GM19023 (cell line): ENCODE results near the gene RIN2.

Experiments
- ATAC-seq: cut with Tn5 transposase; IDR thresholded peaks from one replicate; pipeline ENCODE4 v1.9.1; 2021; ENCODE audit warnings: mild to moderate bottlenecking, moderate library complexity; ENCODE audit not compliant: unreplicated experiment

Gene RIN2

DNA sequence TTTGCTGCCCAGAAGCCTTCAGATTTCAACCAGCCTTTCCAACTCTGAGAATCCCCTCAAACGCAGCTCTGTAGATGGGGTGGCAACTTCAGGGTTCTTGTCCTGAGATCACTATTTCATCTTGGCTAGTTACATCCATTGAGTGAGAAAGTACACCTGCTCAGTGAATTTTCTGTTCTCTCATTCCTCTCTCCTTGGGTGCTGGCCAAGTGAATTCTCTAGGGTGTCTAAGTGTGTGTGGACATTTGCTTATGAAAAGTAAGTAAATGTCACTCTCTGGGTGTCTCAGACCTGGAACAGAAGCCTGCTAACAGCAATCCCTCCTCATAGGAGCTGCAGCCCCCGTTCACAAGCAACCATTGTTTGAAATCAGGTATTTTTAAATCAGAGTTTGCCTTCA, 3.8 kb downstream of the RIN2 start:
- ATAC-seq: no peak

DNA sequence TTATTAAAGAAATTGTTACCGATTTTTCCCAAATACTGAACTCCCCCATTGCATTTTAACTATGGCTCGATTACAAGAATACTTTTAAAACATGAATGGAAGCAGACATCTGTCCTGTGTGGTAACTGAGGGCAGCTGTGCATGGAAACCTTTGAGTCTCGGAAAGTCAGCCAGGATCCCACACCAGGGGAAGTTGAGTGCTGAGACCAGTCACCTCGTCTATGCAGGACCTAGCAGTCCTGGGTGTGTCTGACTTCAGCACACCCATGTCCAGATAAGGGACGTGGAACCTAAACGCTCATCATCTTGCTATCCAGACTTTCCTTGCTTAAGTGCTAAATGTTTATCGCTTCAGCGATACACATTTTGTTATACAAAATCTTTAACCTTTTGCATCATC, 6.1 kb downstream of the RIN2 start:
- no peak for ATAC-seq

DNA sequence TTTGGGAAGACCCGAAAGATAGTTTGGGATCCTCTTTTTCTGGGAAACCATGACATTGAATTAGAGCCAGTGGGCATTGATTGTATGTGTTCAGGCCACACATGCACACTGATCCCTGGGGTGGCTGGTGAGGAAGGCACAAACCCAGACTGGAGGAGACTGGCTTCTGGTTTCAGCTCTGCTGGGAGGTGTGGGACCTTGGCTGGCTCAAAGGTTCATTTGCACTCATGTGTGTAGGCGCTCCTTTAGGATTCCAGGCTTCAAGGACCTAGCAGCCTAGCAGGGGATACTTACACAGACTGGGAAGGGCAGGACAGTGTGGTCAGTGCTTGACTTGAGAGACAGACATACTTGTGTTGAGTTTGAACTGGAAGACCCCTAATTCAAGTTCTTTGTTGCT, 7.2 kb downstream of the RIN2 start:
- no peak for ATAC-seq

DNA sequence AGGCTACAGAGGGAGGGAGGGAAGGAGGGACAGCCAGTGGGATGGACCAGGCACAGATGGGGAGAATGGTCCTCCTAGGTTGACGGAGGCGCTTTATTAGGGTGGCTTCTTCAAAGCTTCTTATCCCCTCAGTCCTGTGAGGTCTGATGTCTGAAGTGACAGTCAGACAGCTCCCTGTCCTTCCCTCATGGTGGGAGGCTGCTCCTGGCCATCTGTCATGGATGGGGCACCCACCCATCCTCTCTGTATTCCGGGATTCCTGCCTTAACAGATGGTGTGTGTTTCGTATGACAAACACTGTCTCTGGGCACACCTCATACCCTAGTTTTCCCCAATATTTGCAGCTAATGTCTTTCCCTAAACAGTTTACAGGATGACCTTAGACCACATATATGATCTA, 7.9 kb downstream of the RIN2 start:
- ATAC-seq: no peak

DNA sequence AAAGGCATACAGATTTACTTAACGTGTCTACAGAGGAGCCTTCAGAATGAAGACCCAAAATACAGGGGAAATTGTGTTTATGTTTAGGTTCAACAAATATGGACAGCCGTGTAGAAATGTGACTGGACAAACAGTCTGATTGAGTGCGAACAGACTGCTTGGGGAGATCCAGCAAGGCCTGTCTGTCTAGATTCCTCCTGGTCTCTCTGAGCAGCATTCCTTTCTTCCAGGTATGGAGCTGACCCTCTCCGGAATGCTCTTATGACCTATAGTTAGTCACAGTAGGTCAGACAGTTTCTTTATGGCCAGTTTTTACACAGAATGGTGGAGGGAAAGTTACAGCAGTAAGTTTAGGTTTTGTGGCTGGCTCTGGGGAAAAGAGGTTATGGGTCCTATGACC, 9.0 kb downstream of the RIN2 start:
- no peak for ATAC-seq

DNA sequence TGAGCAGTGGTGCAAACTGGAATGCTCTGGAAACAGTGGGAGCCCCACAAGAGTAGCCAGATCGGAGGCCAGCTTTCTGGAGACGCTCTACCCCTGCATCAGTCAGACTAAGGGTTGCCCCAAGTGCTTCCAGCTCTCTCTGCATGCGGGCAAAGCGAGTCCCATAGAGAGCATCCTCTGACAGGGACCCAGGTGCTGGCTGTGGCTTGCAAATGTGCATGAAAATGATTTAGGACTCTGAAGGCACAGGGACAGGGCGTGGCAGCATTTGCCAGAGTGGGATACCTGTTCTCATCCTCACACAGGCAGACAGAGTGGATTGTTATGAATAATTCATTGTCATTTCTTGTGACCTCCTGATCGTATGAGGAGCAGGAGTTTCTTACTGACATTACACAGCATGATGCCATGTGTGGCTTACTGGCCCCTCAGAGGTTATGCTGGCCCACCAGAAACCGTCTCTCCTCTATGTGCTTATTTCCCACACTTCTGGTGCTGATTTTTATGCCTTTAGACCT, 10.3 kb downstream of the RIN2 start:
- no peak for ATAC-seq

DNA sequence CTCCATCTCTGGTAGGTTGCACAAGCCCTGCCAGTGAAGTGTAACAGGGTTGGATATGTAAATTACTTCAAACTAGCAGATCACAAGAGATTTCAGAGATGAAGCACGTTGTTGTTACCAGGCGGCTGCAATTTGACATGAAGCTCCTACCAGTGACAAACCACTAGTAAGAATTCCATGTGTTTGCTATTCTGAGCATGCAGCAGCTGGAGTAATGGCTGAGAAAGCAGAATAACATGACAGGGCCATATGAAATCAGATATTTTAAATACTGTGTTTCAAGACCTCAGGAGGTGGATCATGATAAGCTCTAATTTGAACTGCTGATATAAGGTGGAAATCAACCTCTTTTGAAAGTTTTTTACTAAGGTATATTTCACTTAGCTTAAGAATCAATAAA, 11.4 kb downstream of the RIN2 start:
- ATAC-seq: no peak

DNA sequence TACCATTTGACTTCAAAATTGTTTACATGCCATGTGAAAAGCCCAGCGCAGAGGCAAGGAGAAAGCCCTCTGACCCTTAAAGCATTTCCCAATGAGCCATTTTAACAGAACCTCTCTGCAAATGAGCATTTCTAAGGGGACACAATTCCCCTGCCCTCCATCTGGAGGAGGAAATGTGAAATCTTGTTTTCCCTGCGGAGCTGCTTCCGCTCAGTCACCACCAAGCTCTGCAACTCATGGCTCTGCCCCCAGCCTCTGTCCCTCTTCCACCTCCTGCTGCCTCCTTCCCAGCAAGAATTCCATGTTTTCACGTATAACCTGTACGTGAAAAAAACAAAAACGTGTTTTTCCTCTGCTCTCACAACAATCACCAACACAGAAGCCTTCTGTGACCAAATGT, 12.3 kb downstream of the RIN2 start:
- no peak for ATAC-seq

DNA sequence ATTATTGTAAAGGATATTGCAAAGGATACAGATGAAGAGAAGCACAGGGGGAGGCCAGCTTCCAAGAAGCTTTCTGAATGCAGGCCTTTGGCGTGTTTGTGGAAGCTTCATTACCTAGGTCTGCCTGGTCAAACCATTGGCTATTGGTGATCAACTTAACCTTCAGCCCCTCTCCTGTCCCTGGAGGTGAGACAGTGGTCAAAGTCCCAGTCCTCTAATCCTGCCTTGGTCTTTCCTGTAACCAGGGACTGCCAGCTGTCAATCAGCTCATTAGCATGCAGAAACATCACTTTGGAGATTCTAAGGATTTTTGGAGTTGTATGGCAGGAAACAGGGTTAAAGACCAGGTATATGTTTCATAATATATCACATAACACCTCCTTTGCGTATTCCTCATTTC, 13.0 kb downstream of the RIN2 start:
- ATAC-seq: no peak

DNA sequence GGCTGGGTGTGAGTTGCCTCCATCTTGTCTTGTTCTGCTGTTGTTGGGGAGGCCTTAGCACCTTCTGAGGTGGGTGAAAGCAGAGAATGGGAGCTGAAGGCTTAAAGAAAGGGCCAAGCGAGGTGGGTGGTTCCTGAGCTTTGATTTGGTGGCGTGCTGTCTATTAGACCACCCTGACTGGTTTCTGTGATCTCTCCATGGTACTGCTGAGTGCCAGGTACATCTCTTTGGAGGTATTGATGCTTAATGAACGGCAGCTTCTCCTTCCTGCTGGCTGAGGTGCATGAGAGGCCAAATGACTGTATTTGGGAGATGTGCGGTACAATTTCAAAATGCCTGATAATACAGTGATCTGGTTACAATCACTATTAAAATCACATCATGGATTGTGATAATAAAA, 15.4 kb downstream of the RIN2 start:
- ATAC-seq: no peak

DNA sequence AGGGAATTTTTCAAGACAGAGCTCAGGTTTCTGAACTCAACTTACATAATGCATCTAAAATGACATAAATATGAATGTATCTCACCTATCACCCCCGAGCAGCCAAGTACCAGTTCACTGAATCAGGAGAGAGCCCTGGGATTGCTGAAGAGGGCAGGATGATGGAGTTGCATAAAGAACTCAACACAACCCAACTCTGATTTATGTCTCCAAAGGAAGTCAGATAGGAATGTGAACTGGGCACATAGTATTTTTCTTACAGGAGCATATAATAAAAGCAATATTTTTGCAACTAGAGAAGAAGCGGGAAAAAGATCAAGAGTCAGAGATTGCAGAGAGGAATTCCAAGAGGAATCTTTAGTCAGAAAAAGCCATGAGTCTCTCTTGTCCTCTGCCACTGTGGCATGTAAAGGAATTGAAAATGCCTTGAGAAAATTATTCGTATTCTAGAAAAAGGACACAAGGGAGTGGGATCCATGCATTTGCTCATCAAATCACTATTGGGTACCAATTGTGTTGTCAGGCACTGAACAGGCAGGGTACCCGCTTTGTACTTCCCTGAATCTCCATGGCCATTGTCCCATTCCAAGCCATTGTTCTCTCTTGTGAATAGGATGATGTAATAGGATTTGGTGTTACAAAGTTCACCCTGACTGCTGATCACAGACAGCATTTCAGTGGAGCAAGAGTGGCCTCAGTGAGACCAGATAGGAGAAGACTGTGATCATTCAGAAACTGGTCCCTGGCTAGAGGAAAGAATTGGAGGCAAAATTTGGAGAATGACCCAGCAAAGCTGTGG, 16.3 kb downstream of the RIN2 start:
- ATAC-seq: no peak

DNA sequence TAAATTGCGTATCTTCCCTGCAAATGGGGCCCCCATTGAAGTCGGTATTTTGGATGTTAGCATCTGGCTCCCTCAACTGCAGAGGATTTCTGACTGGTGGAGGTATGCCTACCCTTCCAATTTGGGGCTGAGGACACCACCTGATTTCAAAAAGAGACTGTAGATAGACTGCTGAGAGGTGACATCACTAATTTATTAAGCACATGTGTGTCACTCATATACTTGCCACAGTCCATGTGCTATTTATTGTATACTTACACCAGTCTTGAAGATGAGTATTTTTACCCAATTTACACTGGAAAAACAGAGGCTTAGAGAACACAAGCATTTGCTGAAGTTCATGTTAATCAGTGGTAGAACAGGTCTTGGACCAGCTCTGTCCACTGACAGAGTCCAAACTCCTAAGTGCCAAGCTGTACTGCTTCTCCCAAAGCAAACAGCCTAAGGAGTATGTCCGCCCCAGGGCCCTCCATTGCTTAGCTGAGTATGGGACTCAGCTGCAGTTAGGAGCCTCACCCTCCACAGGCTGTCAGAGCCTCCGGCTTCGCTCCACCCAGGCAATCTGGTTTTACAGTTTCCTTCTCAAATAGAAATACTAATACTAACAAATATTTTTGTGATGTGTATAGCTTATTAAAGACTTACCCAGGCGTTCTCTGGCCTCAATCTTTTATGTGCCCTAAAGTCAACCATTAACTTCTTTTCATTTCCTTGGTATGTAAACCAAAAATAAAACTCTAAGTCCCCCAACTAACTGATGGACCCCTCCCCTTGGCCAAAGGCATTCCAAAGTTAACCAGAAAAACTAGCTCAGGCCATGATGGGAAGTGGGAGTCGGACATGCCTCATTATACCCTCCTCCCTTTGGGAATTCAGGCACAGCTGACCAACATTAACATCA, 17.5 kb downstream of the RIN2 start:
- ATAC-seq: no peak

DNA sequence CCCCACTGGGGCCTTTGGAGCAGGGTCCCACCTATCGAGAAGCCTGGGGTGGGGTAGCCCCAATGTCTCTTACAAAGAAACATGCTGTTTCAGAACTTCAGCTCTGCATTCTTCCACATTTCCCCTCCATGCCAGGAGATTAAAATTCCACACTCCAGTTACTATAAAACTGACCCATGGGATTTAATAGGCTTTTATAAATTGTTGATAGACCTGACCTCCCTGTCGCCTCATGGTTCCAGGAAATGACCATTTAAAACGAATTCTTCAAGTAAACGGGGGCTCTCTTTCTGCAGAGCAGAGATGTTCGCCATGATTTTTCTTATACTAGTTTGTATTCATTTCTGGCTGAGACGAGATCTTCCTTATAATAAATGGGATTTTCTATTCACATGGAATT, 19.3 kb downstream of the RIN2 start:
- no peak for ATAC-seq

DNA sequence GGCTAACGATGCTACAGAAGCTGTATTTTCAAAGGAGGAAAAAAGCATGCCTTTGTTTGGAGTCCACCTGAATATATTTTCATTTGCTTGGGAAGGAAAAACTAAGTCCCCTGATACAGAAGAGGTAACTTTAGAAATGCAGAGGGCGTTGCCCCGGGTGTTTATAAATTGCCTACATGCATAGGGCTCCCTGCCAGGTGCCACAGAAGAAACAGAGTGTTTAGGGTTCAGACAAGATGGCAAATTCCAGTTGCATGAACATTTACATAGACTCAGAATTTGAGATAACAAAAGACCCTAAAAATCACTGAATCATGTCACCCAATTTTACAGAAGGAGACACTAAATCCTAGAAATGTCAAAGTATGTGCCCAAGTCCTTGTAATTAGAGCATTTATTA, 19.9 kb downstream of the RIN2 start:
- no peak for ATAC-seq

DNA sequence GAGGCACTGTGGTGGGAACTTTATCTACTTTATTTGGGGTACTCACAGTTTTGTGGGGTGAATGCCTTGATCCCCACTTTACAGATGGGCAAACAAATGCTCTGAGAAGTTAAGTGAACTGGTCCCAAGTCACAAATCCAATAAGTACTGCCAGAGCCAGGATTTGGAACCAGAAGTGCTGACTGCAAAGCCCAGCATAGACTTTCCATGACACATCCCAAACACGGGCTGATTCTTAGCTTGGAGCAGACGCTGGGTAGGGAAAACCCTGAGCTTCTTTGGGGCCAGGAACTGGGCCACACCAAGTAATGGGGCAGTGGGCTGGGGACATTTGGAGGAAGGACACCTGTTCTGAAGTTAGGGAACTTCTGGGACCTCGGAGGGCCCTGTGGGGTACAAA, 20.3 kb downstream of the RIN2 start:
- ATAC-seq: no peak

DNA sequence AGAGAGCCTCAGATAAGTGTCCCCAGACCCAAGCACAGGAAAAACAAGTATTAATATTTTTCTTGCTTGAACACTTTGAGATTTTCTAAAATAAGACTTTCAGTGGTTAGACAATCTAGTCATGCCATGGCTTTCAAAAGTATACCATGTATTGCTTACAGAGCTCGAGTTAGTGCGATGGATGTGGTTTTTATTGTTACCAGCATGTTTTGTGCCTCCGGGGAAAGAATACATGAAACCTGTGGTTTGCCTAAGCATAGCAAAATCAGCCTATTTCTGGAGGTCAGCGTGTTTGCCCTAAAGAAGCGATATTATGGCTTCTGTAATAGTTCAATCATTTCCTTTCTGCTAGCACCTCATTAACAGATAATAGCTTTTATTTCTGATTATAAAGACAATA, 21.6 kb downstream of the RIN2 start:
- no peak for ATAC-seq

DNA sequence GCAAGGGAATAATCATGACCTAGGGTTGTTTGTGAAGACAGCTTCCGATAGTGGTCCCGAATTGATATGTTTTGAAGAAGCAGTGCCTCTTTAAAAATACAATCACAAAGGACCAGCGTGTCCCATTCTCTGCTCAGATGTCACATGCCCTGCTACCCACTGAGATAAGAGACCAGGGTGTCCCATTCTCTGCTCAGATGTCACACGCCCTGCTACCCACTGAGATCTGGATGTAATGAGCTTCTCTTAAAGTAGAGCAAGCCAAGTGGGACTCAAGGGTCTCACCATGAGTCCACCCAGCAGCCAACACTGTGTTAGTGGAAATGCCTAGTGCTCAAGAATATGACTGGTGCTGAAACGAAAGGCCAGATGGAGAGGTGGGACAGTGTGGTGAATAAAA, 22.2 kb downstream of the RIN2 start:
- ATAC-seq: no peak

DNA sequence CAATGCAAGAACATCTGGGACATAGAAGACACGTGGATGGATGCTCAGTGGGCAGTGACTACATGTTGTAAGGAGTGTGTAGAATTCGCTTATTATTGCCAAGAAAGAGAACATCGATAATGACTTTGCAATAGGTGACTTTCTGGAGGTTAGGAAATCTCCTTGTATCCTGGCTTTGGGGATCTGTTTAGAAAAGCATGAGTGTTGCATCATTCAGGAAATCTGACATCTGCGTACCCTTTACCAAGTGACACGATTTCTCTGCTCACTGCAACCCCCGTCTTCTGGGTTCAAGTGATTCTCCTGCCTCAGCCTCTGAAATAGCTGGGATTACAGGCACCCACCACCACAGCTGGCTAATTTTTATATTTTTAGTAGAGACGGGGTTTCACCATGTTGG, 23.2 kb downstream of the RIN2 start:
- no peak for ATAC-seq

DNA sequence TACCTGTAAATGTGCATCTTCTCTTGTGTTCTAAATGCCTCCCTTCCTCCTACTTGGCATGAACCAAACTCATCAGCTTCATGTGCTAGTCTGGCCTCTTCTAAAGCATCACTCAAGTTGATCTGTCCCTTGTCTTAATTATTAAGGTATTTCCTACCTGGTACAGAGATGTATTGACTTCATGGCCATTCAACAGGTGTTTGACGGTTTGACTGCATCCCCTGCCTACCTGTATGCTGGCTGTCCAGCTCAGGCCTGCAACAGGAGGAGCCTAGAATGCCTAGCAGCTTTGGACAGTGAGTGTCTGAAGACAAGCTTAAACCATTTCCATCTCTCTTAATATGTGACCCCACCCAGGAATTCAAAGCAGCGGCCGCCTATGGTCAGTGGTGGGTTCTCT, 24.6 kb downstream of the RIN2 start:
- ATAC-seq: no peak

DNA sequence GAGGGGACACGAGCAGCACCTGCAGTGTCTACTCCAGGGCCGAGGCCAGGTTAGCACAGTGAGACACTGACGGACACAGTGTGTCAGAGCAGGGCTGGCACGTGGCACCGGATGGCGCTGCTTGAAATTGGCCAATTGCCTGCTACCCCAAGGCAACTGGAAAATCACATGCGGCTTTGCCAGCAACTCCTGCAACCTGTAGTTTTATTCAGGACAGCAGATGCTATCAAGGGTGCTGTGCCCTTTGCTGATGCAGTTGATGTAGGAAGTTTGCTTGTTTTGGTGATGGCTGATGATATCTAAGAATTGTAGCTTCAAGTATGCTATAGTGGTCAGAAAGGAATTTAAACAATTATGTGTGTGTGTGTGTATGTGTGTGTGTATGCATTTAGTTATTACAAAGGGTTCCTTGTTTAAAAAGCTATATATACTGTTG, 25.9 kb downstream of the RIN2 start:
- ATAC-seq: no peak

DNA sequence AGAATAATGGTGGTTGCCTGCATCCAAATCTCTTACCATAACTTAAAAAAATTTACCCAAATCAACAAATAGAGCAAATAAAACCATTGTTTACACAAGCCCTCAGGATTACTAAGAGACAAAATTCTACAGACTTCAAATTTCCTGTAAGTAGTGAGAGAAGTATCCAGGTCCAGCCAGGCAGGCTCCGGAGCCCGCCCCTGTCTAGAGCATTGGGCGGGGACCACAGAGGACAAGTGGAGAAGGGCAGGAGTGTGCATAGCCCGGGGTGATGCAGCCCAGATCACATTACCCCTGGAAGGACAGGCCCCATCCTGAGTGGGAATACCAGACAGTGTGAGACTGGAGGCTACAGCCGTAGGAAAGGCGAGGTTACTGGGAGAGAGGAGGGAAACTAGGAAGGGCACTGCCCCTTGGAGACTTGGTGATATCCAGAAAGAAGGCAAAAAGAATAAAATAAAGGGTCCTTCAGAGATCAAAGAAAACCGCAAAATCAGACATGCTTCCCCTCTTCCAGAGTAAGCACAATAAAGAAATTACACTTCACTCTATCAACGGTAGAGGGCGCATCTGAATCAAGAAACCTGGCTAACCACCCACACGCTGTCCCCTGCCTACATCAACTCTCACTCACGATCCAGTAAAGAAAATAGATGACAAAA, 26.6 kb downstream of the RIN2 start:
- ATAC-seq: no peak
